Activated T-cell treated with anti-CD3 and anti-CD28 coated beads, Interleukin-2, amount 50 U/mL, for 4 hours (primary cell): Measurements from ENCODE around the gene DRC1. TPM values are rescaled to one million over a fixed set of nuclear protein-coding genes. Genes with fewer than 3 reads are reported as not detected.

Experiments
- ATAC-seq, 2 donors: fragments of 200-7000 bp; cut with Tn5 transposase; one replicate each; pipeline ENCODE4 v1.10.0; 2021
- DNase-seq: peaks from one replicate; pipeline ENCODE4 v3.0.0-alpha.2; 2020
- H3K27me3 Mint-ChIP-seq: one replicate; pipeline ENCODE4 v1.8.0; 2021; ENCODE audit warnings: low read depth, mixed read lengths
- H3K36me3 Mint-ChIP-seq: one replicate; pipeline ENCODE4 v1.8.0; 2022; ENCODE audit warnings: mixed read lengths; ENCODE audit not compliant: insufficient read depth
- H3K4me1 Mint-ChIP-seq: one replicate; pipeline ENCODE4 v1.8.0; 2021; ENCODE audit warnings: low read depth, mixed read lengths
- H3K4me3 Mint-ChIP-seq: one replicate; pipeline ENCODE4 v1.8.0; 2021; ENCODE audit warnings: mild to moderate bottlenecking, moderate library complexity, mixed read lengths
- H3K9me3 Mint-ChIP-seq: one replicate; pipeline ENCODE4 v1.8.0; 2021; ENCODE audit warnings: mixed read lengths
- total RNA-seq, 3 donors: library from RNA; stranded (reverse); gene quantifications; one replicate each; pipeline ENCODE4 v1.2.1, GENCODE V29; 2021

The DRC1 gene
- total RNA-seq, 3 donors from 2014 or later = not detected

GRCh38 chr2:26479131-26479788 is 77.5 kb downstream of the DRC1 start:
- no peak for DNase-seq
- H3K27me3 Mint-ChIP-seq = peaks cover 4% of the 10 kb centered on the region
- H3K9me3 Mint-ChIP-seq = no peaks in the 10 kb centered on the region
- no peak overlapping the region for H3K4me3 Mint-ChIP-seq
- no peak for ATAC-seq
- H3K36me3 Mint-ChIP-seq = no peaks in the 10 kb centered on the region
- H3K4me1 Mint-ChIP-seq = peaks cover 4% of the 10 kb centered on the region

GRCh38 chr2:26479789-26480565 is 78.3 kb downstream of the DRC1 start:
- H3K36me3 Mint-ChIP-seq = no peaks in the 10 kb centered on the region
- DNase-seq (no peak), ATAC-seq (no peak)
- H3K27me3 Mint-ChIP-seq = peaks cover 4% of the 10 kb centered on the region
- no peaks in the 10 kb centered on the region for H3K9me3 Mint-ChIP-seq
- no peak overlapping the region for H3K4me3 Mint-ChIP-seq
- H3K4me1 Mint-ChIP-seq = peaks cover 4% of the 10 kb centered on the region

GRCh38 chr2:26480566-26481423 is 79.1 kb downstream of the DRC1 start:
- no peaks in the 10 kb centered on the region for H3K36me3 Mint-ChIP-seq
- no peak for DNase-seq
- no peaks in the 10 kb centered on the region for H3K9me3 Mint-ChIP-seq
- H3K4me1 Mint-ChIP-seq = peaks cover 4% of the 10 kb centered on the region
- ATAC-seq = no peak
- H3K4me3 Mint-ChIP-seq = no peak overlapping the region
- peaks cover 4% of the 10 kb centered on the region for H3K27me3 Mint-ChIP-seq

GRCh38 chr2:26481706-26482105 is 80.0 kb downstream of the DRC1 start:
- Mint-ChIP-seq H3K9me3 (no peaks in the 10 kb centered on the region), H3K4me3 (no peak overlapping the region)
- ATAC-seq = no peak

GRCh38 chr2:26482211-26483026 is 80.7 kb downstream of the DRC1 start:
- peaks cover 4% of the 10 kb centered on the region for H3K27me3 Mint-ChIP-seq
- DNase-seq (no peak), ATAC-seq (no peak)
- H3K4me1 Mint-ChIP-seq = peaks cover 4% of the 10 kb centered on the region
- H3K9me3 Mint-ChIP-seq = no peaks in the 10 kb centered on the region
- H3K36me3 Mint-ChIP-seq = no peaks in the 10 kb centered on the region
- H3K4me3 Mint-ChIP-seq = no peak overlapping the region

More at GRCh38 chr2:26481706-26482105, 80.0 kb downstream of the DRC1 start:
- no peak for DNase-seq
- no peaks in the 10 kb centered on the region for H3K36me3 Mint-ChIP-seq
- peaks cover 4% of the 10 kb centered on the region for H3K4me1 Mint-ChIP-seq
- H3K27me3 Mint-ChIP-seq = peaks cover 4% of the 10 kb centered on the region

- Mint-ChIP-seq H3K4me3 (no peak overlapping the region), H3K27me3 (peaks cover 2% of the 10 kb centered on the region), H3K36me3 (no peaks in the 10 kb centered on the region)
Measured at GRCh38 chr2:26483027-26483326, 81.3 kb downstream of the DRC1 start.

GRCh38 chr2:26483516-26483915 is 81.8 kb downstream of the DRC1 start:
- ATAC-seq (no peak), DNase-seq (no peak)
- H3K9me3 Mint-ChIP-seq = no peaks in the 10 kb centered on the region
- no peaks in the 10 kb centered on the region for H3K4me1 Mint-ChIP-seq
- no peaks in the 10 kb centered on the region for H3K27me3 Mint-ChIP-seq
- no peak overlapping the region for H3K4me3 Mint-ChIP-seq
- H3K36me3 Mint-ChIP-seq = no peaks in the 10 kb centered on the region

More at GRCh38 chr2:26483027-26483326, 81.3 kb downstream of the DRC1 start:
- no peak for DNase-seq
- no peaks in the 10 kb centered on the region for H3K4me1 Mint-ChIP-seq
- ATAC-seq = no peak
- H3K9me3 Mint-ChIP-seq = no peaks in the 10 kb centered on the region

GRCh38 chr2:26483957-26484565 is 82.3 kb downstream of the DRC1 start:
- no peaks in the 10 kb centered on the region for H3K4me1 Mint-ChIP-seq
- no peaks in the 10 kb centered on the region for H3K9me3 Mint-ChIP-seq
- DNase-seq = no peak
- H3K4me3 Mint-ChIP-seq = no peak overlapping the region
- H3K27me3 Mint-ChIP-seq = no peaks in the 10 kb centered on the region
- ATAC-seq = no peak
- no peaks in the 10 kb centered on the region for H3K36me3 Mint-ChIP-seq

- Mint-ChIP-seq H3K4me3 (no peak overlapping the region), H3K4me1 (no peaks in the 10 kb centered on the region), H3K27me3 (no peaks in the 10 kb centered on the region), H3K36me3 (no peaks in the 10 kb centered on the region), H3K9me3 (no peaks in the 10 kb centered on the region)
- ATAC-seq (no peak), DNase-seq (no peak)
Measured at GRCh38 chr2:26484579-26484978, 82.9 kb downstream of the DRC1 start.

- no peaks in the 10 kb centered on the region for H3K9me3 Mint-ChIP-seq
- no peak overlapping the region for H3K4me3 Mint-ChIP-seq
- H3K36me3 Mint-ChIP-seq = no peaks in the 10 kb centered on the region
- no peaks in the 10 kb centered on the region for H3K4me1 Mint-ChIP-seq
- no peak for ATAC-seq
- no peaks in the 10 kb centered on the region for H3K27me3 Mint-ChIP-seq
- no peak for DNase-seq
Measured at GRCh38 chr2:26485099-26485498, 83.4 kb downstream of the DRC1 start.

- H3K4me3 Mint-ChIP-seq = no peak overlapping the region
- no peaks in the 10 kb centered on the region for H3K36me3 Mint-ChIP-seq
- DNase-seq = no peak
- no peak for ATAC-seq
- H3K27me3 Mint-ChIP-seq = no peaks in the 10 kb centered on the region
- no peaks in the 10 kb centered on the region for H3K4me1 Mint-ChIP-seq
- H3K9me3 Mint-ChIP-seq = no peaks in the 10 kb centered on the region
Measured at GRCh38 chr2:26485725-26486418, 84.2 kb downstream of the DRC1 start.

- H3K9me3 Mint-ChIP-seq = no peaks in the 10 kb centered on the region
- H3K4me3 Mint-ChIP-seq = no peak overlapping the region
- no peak for DNase-seq
- H3K36me3 Mint-ChIP-seq = no peaks in the 10 kb centered on the region
- H3K27me3 Mint-ChIP-seq = no peaks in the 10 kb centered on the region
- ATAC-seq = no peak
- no peaks in the 10 kb centered on the region for H3K4me1 Mint-ChIP-seq
Measured at GRCh38 chr2:26486789-26487188, 85.1 kb downstream of the DRC1 start.

- Mint-ChIP-seq H3K9me3 (no peaks in the 10 kb centered on the region), H3K36me3 (no peaks in the 10 kb centered on the region), H3K27me3 (no peaks in the 10 kb centered on the region), H3K4me3 (no peak overlapping the region), H3K4me1 (no peaks in the 10 kb centered on the region)
- ATAC-seq (no peak), DNase-seq (no peak)
Measured at GRCh38 chr2:26487192-26487591, 85.5 kb downstream of the DRC1 start.
